HG03469 (cell line): Measurements from ENCODE around the gene ASIC5.
"Not testable (repeated sequence)": the region's sequence is repeated elsewhere in the genome, so short reads cannot be mapped to it uniquely, and the experiment has no call there.

Experiments
- ATAC-seq: cut with Tn5 transposase; IDR thresholded peaks from one replicate; pipeline ENCODE4 v1.9.1; 2021; ENCODE audit warnings: mild to moderate bottlenecking, moderate library complexity, moderate number of reproducible peaks; ENCODE audit not compliant: unreplicated experiment

Gene ASIC5

DNA sequence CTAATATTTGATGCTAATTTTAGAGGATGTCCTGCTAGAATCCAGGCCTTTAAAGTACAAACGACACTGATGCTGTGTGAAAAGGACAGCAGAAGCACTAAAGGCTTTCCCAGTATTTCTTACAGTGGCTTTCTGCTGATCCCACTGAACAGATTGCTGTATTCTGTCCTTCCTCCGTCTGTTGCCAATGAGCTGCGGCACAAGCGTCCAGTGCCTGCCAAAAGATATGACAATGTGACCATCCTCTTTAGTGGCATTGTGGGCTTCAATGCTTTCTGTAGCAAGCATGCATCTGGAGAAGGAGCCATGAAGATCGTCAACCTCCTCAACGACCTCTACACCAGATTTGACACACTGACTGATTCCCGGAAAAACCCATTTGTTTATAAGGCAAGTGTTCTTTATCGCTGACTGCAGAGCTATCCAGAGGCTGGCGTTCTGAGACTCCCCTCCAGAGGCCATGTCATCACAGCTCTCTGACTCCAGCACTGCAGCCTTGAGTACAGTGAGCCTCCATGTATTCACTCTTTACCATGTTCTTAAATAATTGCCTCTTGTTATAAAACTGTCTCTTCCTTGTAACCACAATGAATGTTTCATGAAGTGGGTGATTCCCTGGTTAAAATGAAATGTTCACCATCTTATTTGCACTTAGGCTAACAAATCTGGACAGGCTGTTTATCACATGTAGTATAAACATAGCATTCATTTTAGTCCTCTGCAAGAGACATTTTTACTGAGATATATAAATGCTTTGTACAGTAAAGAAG is 63.7 kb downstream of the ASIC5 start:
- ATAC-seq, result no peak

DNA sequence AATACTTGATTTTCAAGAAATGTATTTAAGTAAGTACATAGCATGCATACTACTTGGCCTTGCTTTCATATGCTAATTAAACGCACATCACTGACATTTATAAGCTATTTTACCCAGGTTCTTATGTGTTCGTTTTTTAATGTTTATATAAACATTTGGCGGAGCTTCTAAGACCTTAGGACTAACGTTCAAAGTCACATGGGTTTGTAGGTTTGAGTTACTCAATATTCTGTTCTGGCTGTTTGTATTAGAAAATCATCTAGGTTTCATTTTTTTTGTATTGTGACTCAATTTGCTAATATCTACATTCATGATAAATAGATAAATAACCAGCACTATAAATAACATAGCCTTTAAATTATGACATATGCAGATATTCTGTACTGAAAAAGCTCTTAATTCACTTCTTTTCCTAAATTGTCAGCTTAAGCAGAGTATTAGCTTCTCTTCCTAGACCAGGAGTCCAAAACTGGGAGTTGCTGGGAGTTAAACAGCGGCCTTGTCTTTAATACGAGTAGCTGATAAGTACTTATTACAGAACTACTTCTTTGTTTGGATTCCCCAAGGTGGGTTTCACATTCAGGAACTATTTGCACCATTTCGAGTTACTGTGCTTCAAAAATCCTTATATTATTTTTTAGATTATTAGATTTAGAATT is 65.3 kb downstream of the ASIC5 start:
- ATAC-seq, result no peak

GRCh38 chr4:155799794-155800123 is 66.3 kb downstream of the ASIC5 start:
- ATAC-seq, result no peak

GRCh38 chr4:155799116-155799793 is 66.8 kb downstream of the ASIC5 start:
- no peak for ATAC-seq

- not testable (repeated sequence) for ATAC-seq
Observed at GRCh38 chr4:155797581-155797980, 68.5 kb downstream of the ASIC5 start.

DNA sequence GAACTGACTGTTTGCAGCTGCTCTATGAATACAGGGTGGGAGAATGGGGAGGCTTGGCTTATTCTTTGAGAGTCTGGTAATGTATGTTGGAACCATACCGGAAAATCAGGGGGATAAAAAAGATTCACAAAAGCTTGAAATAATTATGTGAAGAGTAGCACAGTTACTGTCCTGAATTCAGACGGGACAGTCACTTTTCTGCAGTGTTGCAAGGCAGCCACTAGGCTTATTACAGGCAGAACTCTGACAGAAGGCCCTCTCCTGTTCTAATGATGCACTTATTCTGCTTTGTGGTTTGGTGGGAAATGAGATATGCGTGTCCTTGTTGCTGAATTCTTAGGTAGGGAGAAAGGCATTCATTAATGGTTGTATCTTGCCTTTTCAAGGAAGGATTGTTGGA is 70.1 kb downstream of the ASIC5 start:
- ATAC-seq, result peak; percentile 95

- no peak for ATAC-seq
Observed at GRCh38 chr4:155794589-155795236, 71.4 kb downstream of the ASIC5 start.

DNA sequence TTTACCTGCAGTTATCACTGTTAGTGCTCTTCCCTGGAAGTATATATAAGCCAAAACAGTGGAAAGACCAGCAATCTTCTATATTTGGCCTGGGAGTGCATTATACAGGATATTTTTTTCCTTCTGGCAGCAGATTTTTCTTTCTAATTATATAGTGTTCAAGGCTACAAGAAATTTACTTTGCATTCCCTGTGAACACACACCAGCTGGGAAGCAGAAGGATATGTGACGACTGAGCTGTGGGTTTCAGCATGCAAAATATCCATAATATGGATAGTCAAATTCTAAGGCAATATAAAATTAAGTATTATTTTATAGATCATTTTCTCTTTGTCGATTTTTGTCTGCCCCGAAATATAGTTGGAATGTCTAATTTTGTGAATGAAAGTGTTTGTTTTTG is 76.1 kb downstream of the ASIC5 start:
- no peak for ATAC-seq

DNA sequence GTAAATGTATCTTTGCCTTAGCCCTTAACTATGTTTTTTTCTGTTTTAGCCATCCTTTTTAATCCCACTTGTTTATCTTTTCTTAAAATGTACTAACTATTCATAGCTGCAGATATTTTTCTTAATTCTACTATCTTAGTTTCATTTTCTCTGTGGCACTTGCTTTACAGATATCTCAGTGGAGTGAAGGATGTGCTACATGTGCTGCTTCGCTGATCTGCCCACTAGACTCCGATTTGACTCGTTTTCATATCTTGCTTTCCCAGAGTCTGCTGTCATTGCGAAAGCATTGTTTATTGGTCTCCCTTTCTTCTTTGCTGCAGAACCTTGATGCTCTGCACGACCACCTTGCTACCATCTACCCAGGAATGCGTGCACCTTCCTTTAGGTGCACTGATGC is 76.7 kb downstream of the ASIC5 start:
- ATAC-seq, result no peak

- peak; percentile 97 for ATAC-seq
Observed at GRCh38 chr4:155787113-155787710, 78.9 kb downstream of the ASIC5 start.

DNA sequence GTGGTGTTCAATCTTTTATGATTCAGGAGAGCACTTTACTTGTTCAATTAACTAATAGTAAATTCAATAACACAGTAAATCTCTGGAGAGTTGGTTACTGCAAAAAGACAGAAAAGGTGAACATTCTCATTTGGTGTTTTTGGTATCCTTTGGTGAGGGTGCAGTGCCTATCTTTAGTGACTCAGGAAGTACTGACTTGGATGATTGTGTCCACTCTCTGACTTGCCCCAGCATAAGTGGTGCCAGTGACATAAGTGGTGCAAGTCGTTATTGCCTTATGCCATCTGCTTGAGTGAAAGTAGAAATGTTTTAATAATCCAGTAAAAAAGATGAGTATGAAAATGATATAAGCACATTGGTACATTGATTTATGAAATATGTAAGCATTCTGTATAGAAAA is 80.2 kb downstream of the ASIC5 start:
- ATAC-seq, result no peak

GRCh38 chr4:155784637-155785036 is 81.4 kb downstream of the ASIC5 start:
- no peak for ATAC-seq

GRCh38 chr4:155781249-155781831 is 84.7 kb downstream of the ASIC5 start:
- no peak for ATAC-seq

GRCh38 chr4:155780775-155781174 is 85.3 kb downstream of the ASIC5 start:
- no peak for ATAC-seq
